ENCODE data around the gene CD36. TPM values are rescaled to one million over a fixed set of nuclear protein-coding genes. Genes with fewer than 3 reads are reported as not detected.

CD36 gene
- total RNA-seq, 6 experiments from 2014 or later: 14.0 to 73.8 (median 34.7) TPM

GRCh38 chr7:80611779-80612178, 26.7 kb upstream of the CD36 start:
- H3K9me3 ChIP-seq: no peaks in the 10 kb centered on the region
- intact Hi-C loops (cut with DNase I): no loop called here
- ATAC-seq: peak; percentile 90 to 97 (median 95)
- H3K27me3 ChIP-seq: no peaks in the 10 kb centered on the region
- TF ChIP-seq CTCF (IDR thresholded peaks at IDR 0.05) (no peak), POLR2A (IDR thresholded peaks at IDR 0.05) (no peak)
- 19% methylated on average over 2 of the region's 2 CpGs for WGBS (ENCODE audit: insufficient coverage, low coverage, low lambda C conversion rate, missing lambda C conversion rate)
- peak overlapping the region in 2 of 3 donors; percentile 25 to 61 for H3K27ac ChIP-seq
- H3K4me1 ChIP-seq: peaks cover 0 to 52% (median 19%) of the 10 kb centered on the region in 4 donors
- no peak overlapping the region for H3K4me3 ChIP-seq
- DNase-seq: peak; percentile 83 to 88 (median 84)
- H3K36me3 ChIP-seq: no peaks in the 10 kb centered on the region

- Histone ChIP-seq H3K36me3 (no peaks in the 10 kb centered on the region), H3K4me1 (peaks cover 0 to 51% (median 19%) of the 10 kb centered on the region in 4 donors), H3K27me3 (no peaks in the 10 kb centered on the region), H3K4me3 (no peak overlapping the region), H3K9me3 (no peaks in the 10 kb centered on the region), H3K27ac (no peak overlapping the region)
- ATAC-seq (no peak), DNase-seq (no peak)
- intact Hi-C loops (cut with DNase I): no loop called here
- no peak for TF ChIP-seq POLR2A (IDR thresholded peaks at IDR 0.05)
- no peak for TF ChIP-seq CTCF (IDR thresholded peaks at IDR 0.05)
These were observed 25.6 kb upstream of the CD36 start for GRCh38 chr7:80612880-80613279.

GRCh38 chr7:80613519-80613918, 24.9 kb upstream of the CD36 start:
- Histone ChIP-seq H3K36me3 (no peaks in the 10 kb centered on the region), H3K9me3 (no peaks in the 10 kb centered on the region), H3K27me3 (no peaks in the 10 kb centered on the region), H3K4me1 (peaks cover 0 to 44% (median 16%) of the 10 kb centered on the region in 4 donors), H3K27ac (no peak overlapping the region), H3K4me3 (no peak overlapping the region)
- TF ChIP-seq CTCF (IDR thresholded peaks at IDR 0.05) (no peak), POLR2A (IDR thresholded peaks at IDR 0.05) (no peak)
- intact Hi-C loops (cut with DNase I): no loop called here
- 75% methylated on average over 1 of the region's 1 CpG for WGBS (ENCODE audit: insufficient coverage, low coverage, low lambda C conversion rate, missing lambda C conversion rate)
- ATAC-seq: no peak
- DNase-seq: no peak

GRCh38 chr7:80614851-80615271, 23.6 kb upstream of the CD36 start:
- WGBS (ENCODE audit: insufficient coverage, low coverage, low lambda C conversion rate, missing lambda C conversion rate): 60% methylated on average over 5 of the region's 5 CpGs
- Histone ChIP-seq H3K4me3 (no peak overlapping the region), H3K27ac (no peak overlapping the region), H3K36me3 (no peaks in the 10 kb centered on the region), H3K27me3 (no peaks in the 10 kb centered on the region), H3K4me1 (peaks cover 0 to 31% (median 10%) of the 10 kb centered on the region in 4 donors), H3K9me3 (no peaks in the 10 kb centered on the region)
- DNase-seq (no peak), ATAC-seq (no peak)
- intact Hi-C loops (cut with DNase I): no loop called here
- TF ChIP-seq POLR2A (IDR thresholded peaks at IDR 0.05) (no peak), CTCF (IDR thresholded peaks at IDR 0.05) (no peak)

- no peak overlapping the region for H3K27ac ChIP-seq
- TF ChIP-seq POLR2A (IDR thresholded peaks at IDR 0.05) (no peak), CTCF (IDR thresholded peaks at IDR 0.05) (no peak)
- WGBS (ENCODE audit: insufficient coverage, low coverage, low lambda C conversion rate, missing lambda C conversion rate): 38% methylated on average over 1 of the region's 1 CpG
- intact Hi-C loops (cut with DNase I): no loop called here
- no peaks in the 10 kb centered on the region for H3K27me3 ChIP-seq
- H3K9me3 ChIP-seq: no peaks in the 10 kb centered on the region
- no peak overlapping the region for H3K4me3 ChIP-seq
- peaks cover 0 to 1% (median 0%) of the 10 kb centered on the region in 4 donors for H3K4me1 ChIP-seq
- DNase-seq: no peak
- H3K36me3 ChIP-seq: no peaks in the 10 kb centered on the region
- ATAC-seq: peak; percentile 42 to 78 (median 62)
These were observed 20.3 kb upstream of the CD36 start for GRCh38 chr7:80618096-80618495.

All from right lobe of liver (tissue), 6 donors.